T-helper 2 cell treated with Interferon-gamma antibody and Interleukin-4, amounts not matched to agents 100 ng/mL and 5 ng/mL, for 36 hours (primary cell): Measurements from ENCODE around the gene SUFU. TPM values are rescaled to one million over a fixed set of nuclear protein-coding genes. Genes with fewer than 3 reads are reported as not detected.
"Not testable (repeated sequence)": the region's sequence is repeated elsewhere in the genome, so short reads cannot be mapped to it uniquely, and the experiment has no call there.

ENCODE experiments used
- intact Hi-C: fragments of 100-400 bp; cut with micrococcal nuclease; formaldehyde crosslinking; loops from one replicate; pipeline ENCODE4 v1.15.1; 2023
- total RNA-seq: library from RNA; stranded (reverse); gene quantifications from 2 replicates; pipeline ENCODE4 v1.2.3, GENCODE V29; 2022

The SUFU gene
- total RNA-seq, 1 donor from 2014 or later, result 13.8 TPM

DNA sequence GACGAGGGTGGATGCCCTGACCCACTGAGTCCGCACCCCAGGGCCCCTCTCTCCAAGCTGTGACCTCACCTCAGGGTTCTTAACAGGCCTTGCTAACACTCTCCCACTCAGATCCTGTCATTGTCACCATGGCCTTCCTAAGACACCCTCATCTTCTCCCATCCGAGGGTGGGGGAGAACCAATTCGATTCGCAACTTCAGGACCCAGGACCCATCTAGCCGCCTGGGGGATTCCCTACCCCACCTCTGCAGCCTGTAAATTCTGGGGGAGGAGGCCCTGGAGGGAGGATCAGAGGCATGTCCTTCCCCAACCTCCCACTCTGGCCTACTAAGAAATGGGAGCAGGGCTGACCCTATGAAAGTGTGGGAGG, 157.9 kb downstream of the SUFU start:
- intact Hi-C loops, result loop anchor here (1.0 kb wide), 1 partner anchor 15 kb away; no protein-coding TSS in a partner anchor

DNA sequence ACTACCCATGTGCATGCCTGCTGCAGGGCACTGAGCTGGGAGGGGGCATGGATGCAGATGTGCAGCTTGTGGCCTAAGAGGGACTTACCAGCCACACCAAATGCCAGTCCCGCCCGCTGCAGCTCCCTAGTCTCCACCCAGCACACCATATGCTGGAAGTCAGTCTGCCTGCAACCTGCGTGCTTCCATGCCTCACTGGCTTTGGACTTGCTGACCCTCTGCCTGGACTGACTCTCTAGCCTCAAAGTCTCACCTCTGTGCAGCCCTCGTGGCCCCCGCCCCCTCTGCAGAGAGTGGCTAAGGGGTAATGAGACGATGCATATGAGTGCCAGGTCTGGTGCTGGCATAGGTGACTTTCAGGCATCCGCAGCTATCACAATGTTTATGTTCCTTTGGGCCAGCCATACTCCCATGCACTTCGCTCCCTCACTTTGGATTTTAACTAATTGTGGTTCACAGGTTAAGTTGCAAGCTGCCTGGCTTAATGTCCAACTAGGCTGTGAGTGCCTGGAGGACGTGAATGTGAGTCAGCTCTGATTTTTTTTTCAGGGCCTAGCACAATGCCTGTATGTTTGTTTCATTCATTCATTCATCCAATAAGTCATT, 162.2 kb downstream of the SUFU start:
- intact Hi-C loops, result no loop called here

DNA sequence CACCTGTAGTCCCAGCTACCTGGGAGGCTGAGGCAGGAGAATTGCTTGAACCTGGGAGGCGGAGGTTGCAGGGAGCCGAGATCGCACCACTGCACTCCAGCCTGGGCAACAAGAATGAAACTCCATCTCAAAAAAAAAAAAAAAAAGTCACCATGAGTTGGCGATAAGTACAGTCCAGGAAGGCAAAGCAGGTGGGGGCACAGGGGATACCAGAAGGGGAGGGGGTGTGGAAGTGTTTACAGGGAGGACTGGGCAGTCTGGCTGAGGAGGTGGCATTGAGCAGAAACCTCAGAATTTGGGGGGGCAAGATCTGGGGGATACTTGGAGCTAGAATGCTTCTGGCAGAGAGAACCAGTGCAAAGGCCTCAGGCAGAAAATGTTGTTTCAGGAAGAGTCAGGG, 163.6 kb downstream of the SUFU start:
- intact Hi-C loops, result not testable (repeated sequence)

DNA sequence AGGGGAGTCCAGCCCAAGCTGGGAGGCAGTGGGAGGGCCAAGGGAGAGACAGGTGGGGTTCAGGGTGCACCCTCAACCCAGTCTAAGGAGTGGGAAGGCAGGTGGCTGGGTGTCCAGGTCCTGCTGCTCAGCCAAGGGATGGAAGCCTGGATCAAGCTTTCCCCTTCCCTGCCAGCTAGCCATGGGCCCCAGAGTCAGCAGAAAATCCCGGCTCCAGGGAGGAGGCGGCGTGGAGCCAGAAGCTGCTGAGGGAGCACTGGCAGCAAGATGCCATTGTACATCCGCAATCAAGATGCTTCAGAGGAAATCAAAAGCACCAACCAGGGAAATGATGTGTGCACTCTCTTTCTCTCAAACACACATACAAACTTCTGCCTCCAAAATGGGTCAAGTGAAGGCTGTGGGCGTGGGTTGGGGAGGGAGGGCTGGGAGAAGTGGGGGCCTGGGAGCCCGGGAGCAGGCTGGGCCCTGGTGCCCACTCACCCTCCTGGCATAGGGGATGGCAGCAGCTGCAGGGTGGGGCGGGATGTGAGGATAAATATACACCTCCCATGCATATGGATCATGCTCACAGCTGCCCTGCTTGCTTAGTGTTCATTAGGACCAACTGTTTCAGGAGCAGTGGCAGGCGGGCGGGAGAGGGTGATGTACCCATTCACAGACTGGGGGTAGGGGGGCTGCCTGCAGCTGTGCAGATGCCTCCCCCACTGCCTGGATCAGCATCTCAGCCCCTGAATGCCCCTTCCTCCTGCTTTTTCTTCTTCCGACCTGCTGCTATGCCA, 164.7 kb downstream of the SUFU start:
- intact Hi-C loops, result no loop called here

DNA sequence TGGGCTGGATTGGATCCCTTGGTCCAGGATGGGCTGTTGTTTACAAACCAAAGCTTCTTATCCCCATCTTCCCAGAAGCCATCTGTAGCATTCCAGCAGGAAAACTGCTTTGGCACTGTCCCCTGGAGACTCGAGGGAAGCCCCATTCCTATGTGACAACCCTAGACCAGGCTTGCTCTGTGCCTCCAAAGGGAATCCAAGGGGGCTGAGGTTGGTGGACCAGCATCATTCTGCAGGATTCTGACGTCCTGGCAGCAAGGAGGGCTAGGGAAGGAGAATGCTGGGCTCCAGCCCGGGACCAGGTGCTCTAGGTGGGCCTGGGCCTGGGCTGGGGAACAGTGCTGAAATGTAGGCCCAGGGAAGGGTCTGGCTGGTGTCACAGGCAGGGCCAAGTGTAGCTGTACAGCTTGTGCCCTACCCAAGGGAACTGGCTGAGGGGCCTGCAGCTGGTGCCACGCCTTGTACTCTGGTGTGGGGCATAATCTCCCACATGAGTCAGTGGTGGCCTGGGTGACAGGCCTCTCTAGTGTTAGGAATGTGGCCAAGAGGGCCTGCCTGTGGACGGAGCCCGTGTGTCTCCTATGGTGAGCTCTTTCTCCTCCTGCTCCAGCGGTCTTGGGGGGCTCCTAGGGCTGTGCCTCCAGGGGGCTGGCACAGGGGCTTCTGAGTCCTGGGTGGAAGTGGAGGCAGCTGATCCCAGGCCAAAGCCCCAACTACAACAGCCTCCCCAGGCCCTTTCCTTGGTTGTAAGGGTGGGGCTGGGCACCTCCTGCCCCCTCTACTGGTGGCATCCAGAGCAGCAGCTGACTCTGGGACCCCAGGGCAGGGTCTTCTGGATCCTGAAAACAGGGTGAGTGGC, 165.7 kb downstream of the SUFU start:
- intact Hi-C loops, result no loop called here

DNA sequence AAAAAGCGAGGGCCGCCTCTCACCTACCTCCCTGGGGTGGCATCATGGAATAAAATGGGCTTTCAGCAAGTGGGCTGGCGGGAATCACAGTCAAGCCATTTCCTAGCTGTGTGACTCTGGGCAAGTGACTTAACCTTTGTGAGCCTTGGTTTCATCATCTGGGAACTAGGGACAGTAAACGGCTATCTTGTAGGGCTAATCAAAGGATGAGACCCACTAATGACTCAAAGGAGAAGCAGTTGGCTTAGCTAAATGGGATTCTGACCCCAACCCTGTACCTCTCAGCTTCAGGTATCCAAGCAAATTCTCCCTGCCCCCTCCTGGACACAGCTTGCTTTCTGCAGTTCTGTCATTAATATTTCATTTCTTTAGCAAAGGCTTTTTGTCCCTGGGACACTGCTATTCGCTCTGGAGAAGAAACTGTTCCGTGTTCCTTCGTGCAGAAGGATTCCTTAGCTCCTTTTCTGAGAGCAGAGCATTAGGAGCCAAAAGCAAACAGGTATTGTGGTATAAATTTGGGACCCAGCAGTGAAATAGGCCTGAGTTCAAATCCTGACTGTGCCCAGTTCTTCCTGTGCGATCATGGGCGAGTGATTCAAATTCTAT, 166.4 kb downstream of the SUFU start:
- intact Hi-C loops, result no loop called here

DNA sequence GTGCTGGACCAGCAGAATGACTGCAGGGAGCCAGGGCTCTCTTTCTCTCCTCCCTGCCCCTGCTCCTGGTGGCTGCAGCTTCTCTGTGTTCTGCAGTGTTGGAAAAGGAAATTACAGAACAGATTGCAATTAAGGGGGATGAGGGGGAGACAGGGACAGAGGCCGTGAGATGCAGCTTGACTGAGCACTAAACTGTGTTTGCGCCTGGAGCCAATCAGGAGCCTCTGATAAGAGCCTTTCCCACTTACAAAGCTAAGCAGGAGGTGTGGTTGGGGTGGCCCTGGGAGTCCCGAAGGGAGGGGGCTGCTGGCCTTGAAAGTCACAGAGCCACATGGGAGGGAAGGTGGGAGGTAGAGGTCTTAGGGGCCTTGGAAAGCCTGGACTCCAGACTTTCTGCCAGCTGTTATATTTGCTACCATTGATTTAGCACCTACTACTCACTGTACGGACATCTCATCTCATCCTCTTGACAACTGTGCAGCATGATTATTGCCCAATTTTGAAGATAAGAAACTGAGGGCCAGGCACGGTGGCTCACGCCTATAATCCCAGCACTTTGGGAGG, 167.2 kb downstream of the SUFU start:
- intact Hi-C loops, result no loop called here

DNA sequence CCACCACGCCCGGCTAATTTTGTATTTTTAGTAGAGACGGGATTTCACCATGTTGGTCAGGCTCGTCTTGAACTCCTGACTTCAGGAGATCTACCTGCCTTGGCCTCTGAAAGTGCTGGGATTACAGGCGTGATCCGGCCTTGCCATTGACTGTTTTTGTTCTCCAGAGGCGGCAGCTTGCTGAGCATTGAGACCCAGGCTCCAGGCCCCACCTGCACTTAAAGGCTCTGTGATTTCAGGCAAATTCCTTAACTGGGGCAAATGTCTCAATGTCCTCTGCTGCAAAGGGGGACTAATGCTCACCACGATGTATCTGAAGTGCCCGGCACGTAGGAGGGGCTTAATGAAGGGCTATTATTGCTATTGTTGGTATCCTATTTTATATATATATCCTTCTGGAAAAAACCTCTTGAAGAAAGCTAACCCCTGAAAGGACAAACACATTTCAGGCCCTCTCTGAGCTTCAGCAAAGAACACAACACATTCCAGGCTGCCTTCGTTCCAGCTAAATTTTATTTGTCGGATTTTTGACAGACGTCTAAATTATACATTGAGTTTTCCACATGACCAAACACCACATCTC, 169.6 kb downstream of the SUFU start:
- intact Hi-C loops, result no loop called here

DNA sequence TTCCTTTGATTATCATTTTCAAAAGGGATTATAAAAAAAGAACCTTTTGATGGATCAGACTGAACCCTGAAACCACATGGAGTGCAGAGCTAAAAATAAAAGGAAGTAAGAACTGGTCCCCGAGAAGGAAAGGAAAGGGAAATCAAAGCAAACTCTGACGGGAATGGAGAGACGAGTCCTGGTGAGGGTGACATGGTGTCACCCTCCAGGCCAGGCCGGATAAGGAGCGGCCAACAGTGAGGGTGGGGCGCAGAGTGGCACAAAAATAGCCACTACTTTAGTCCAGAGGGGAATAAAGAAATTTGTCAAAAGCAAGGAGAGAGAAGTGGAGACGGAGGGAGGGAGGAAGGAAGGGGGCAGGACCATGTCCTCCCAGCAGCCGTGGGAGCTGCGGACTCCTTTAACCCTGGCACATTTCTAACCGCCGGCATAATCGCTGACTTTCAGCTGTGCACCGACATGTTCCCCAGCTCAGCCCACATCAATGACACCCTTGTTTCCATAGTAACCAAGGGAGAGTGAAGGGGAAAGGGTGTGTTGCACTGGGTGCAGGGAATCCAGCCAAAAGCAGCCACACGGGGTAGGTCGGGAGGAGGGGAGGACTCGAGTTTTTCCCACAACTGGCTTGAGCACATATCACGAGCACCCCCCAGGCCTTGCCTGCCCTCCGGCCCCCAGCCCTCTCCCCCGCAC, 170.2 kb downstream of the SUFU start:
- intact Hi-C loops, result loop anchor here (1.0 to 2.0 kb wide), 2 partner anchors 28 to 39 kb away; no protein-coding TSS in a partner anchor

DNA sequence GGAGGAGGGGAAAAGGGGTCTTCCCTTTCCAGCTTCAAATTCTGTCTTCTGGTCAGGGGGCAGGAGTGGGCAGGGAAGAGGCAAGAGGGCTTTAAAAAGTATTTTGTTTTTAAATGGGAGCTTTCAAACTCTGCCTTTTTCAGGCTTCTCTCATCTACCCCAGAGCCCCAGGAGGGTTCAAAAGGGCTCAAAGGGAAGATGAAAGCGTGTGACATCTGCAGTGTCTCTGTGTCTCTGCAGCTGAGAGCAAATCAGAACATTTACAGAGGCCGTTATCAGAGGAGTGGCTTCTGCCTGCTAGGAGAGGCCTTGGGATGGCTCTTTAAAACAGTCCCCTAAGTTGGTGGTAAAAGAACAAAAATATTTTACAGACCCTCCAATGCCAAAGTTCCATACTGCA, 170.8 kb downstream of the SUFU start:
- intact Hi-C loops, result loop anchor here (1.0 to 2.0 kb wide), 2 partner anchors 28 to 38 kb away; no protein-coding TSS in a partner anchor

DNA sequence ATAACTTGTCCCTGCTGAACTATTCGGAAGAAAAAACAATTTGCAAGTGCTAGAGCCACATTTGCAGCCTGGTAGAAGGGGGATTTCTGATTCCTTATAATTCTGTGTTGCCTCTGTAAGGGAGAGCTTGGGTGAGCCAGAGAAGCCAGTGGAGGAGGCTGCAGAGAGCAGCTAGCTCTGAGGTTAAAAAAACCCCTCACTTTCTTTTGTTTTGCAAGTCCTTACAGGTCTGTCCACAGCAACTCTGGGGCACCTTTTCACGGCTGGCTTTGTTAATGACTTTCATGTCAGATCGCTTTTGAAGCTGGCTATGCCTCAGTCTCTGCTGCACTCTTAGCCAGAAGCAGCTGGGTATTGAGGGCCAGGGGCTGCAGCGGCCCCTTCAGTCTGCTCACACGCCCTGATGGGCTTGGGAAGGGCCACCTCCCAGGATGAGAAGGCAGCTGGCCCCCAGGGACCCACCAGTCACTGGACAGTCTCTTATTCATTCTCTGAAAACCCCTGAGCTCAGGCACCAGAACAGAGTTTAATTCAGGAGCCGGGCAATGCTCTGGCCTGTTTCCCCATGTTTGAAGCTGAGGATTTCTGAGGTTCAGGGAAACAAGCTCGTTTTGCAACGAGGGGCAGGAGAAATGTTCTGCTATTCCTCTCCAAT, 171.4 kb downstream of the SUFU start:
- intact Hi-C loops, result loop anchor here (2.0 kb wide), 1 partner anchor 38 kb away; no protein-coding TSS in a partner anchor

DNA sequence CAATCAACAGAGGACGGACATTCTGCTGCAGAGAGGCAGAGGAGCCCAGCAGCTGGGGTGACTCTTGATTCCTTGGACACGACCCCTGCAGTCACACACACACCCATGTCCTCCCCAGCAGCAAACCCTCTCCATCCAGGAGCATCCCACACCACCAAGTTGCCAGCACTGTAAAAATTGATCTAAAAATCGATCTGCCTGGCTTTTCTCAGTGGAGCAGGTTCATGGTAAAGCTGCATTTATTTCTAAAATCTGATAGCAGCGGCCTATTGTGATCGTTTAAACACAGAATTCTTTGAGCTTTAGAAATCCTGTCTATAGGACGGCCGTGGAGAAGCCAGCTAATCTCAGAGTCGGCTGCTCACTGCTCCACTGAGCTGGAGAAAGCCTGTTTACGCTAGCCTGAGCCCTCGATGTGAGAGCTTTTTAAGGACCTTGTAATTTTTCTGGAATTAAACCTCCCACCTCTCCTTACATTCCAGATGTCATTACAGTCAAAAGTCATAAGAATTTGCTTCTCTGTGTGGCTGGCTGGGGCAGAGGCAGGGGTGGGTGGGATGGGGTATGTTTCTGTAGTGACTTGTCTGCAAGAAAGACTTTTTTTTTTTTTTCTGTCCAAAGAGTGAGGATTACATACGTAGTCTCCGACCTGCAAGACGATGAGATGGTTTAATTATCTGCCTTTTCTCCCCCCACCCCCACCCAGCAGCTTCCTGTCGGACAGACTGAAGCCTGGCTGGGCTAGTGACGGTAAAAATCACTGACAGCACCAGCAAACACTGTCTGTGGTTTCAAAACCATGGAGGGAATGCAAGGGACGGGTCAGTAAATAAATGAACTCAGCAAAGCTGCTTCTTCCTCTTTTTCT, 172.1 kb downstream of the SUFU start:
- intact Hi-C loops, result loop anchor here (2.0 kb wide), 1 partner anchor 37 kb away; no protein-coding TSS in a partner anchor

DNA sequence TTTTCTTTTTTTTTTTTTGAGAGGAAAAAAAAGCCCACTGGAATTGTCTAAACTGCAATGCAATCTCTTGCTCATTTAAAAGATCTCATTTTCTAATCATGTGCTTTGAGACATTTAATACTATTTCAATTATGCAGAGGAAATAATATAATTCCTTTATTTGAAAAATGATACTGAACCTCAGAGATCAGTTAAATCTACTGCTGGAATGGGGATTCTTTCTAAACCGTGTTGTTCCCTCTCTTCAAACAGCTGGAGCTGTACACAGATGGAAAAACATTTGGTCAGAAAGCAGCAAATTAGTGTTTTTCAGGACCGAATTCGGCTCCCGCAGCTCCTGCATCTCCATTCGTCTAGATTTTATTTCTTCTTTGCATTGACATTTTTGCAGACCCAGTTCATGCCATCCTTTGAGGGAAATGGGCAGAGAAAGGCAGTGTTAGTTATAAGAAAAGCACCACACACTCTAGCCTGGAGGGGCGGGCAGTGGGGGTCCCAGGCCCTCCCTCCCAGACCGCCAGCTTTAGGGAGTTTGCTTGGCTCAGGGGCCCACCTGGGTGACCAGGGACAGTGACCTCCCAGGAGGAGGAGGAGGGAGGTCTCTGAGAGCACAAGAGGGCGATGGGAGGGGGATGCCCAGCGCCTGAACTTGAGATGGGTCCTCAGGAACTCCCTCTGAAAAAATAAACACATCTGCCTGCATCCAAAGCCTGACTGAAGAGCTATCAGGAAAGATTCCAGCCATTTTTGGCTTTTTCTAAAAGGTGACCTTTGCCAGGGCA, 173.0 kb downstream of the SUFU start:
- intact Hi-C loops, result no loop called here

DNA sequence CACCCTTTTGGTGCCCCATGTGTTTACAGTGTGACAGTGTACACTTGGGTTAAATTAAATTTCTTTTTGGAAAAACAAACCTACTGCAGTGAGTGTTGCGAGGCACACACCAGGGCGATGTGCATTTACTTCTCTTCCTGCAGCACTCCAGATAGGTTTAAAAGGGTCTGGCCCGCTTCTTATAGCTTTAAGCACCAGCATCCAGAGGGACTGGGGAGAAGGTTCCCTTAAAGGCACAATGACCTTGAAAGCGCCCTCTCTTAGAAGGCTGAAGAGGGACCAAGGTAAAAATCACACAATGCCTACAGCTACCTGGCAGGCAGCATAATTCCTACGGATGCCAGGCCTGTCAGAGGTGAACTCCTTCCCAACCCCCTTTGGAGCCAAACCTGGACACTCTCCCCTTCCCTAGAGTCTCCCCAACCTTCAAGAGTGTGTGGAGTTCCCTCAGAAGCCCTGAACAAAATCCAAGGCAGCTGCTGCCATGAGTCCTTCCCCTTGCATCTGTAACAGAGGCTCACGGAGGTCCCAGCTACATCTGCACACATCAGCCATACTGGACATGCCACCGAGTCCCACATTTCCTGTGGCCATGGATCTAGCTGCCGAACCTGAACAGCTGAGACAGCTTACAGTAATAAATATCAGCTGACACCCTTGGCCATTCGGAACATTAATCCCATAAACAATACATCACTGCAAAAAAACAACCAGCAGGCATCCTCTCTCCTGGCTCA, 173.7 kb downstream of the SUFU start:
- intact Hi-C loops, result no loop called here

DNA sequence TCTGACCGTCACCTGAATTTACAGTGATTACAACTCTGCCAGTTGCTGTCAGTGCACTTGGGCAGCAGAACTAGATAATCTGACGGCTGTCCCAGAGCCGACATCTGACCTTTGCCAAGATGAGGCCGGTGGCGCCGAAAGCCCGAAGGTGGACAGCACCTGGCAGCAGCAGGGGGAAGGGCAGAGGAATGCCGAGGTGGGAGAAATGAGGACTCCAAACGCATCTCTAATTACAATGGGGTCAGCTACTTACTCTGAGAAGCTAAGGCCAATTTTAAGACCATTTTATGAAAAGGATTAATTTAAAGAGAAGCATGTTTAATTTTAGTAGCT, 174.3 kb downstream of the SUFU start:
- intact Hi-C loops, result no loop called here

DNA sequence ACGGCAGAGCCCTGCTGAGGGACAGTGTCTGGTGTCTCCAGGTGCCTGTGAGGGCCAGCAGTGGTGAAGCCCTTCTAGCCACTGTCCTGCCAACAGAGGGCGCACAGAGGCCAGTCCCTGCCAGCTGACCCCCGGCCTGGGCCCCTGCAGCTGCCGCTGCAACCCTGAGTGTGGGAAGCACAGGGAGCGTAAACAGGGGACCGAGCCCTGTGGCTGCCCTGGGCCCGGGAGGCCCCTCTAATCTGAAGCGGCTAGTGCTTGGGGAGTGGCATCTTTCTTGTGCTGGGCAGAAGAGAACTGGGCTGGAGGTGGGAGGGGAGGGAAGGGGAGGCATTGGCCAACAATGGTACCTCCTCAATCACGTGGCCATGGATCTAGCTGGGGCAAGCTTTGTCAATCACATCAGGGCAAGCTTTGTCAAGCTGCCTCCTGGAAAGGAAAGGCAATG, 175.1 kb downstream of the SUFU start:
- intact Hi-C loops, result no loop called here

DNA sequence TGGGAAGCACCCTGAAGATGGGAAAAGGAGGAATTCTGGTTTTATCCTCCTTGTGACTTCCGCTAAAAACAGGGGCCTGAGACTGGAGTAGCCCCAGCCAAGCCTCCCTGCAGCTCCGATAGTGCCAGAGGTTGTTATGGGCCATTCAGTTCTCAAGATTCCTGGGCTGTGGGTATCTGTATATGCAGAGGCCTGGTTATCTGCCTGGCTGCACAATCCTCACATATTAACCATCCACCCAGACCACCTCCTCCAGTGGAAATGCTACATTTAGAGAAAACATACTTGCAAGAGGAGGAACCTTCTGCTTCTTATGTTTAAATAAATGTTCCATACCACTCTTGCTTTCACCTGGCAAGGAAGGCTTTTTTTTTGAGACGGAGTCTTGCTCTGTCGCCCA, 175.8 kb downstream of the SUFU start:
- intact Hi-C loops, result no loop called here
